GM13977 (cell line): Measurements from ENCODE around the gene ADCY2.

Experiments used
- DNase-seq: peaks from one replicate; pipeline ENCODE4 v3.0.0; 2012; ENCODE audit warnings: low spot score
- CTCF ChIP-seq: IDR thresholded peaks from 2 replicates; pipeline ENCODE4 v1.5.1; 2012; ENCODE audit warnings: mild to moderate bottlenecking, control low read depth; ENCODE audit not compliant: insufficient read depth; ENCODE audit errors: extremely low read depth, missing control alignments
- in situ Hi-C: fragments of 300-500 bp; cut with MboI; formaldehyde crosslinking; loops from one replicate; pipeline ENCODE4 v1.12.0; 2022; ENCODE audit warnings: low sequenced_read_pairs, low pct_unique_long_range_greater_than_20kb, mixed read lengths, inconsistent platforms; ENCODE audit not compliant: unreplicated experiment

The ADCY2 gene

GRCh38 chr5:7684826-7685225 is 288.9 kb downstream of the ADCY2 start:
- DNase-seq, result no peak
- in situ Hi-C loops, result no loop called here
- TF ChIP-seq CTCF, result no peak

- DNase-seq, result no peak
- no peak for TF ChIP-seq CTCF
- in situ Hi-C loops, result no loop called here
Measured at GRCh38 chr5:7686794-7687193, 290.9 kb downstream of the ADCY2 start.

DNA sequence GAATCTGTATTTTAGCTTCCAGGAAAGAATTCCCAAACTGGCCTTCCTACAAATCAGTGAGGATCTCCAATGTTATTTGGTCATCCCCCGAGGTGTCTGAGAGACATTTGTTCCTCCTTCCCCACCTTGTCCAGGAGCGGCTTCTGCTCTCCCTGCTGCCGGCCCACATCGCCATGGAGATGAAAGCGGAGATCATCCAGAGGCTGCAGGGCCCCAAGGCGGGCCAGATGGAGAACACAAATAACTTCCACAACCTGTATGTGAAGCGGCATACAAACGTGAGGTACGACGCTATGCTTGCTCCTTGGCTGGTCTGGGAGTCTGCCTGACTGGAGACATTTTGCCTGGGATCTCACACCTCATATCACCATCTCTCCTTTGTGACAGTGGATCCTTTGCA is 294.6 kb downstream of the ADCY2 start:
- no peak for DNase-seq
- TF ChIP-seq CTCF, result no peak
- in situ Hi-C loops, result no loop called here

GRCh38 chr5:7705261-7705660 is 309.3 kb downstream of the ADCY2 start:
- no peak for DNase-seq
- TF ChIP-seq CTCF, result no peak
- in situ Hi-C loops, result no loop called here

GRCh38 chr5:7705736-7706135 is 309.8 kb downstream of the ADCY2 start:
- no peak for DNase-seq
- in situ Hi-C loops, result no loop called here
- TF ChIP-seq CTCF, result no peak

- TF ChIP-seq CTCF, result no peak
- DNase-seq, result no peak
- in situ Hi-C loops, result no loop called here
Measured at GRCh38 chr5:7706256-7706655, 310.3 kb downstream of the ADCY2 start.

DNA sequence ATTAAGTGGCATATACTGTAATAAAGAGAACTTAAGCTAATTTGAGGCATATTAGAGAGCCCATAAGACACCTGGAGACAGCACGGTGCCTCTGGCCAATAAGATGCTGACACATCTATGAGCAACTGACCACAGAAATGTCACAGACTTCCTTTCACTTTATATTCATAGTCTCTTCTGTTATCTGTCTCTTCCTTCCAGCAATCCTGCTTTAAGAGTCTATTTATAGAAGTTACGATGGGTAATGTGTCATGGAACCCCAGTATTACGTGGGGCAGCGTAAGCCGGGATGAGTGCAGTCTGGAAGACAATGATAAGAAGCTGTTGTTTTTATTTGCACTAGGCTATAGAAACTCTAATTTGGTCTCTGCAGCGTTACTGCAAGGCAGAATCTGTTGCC is 318.2 kb downstream of the ADCY2 start:
- no peak for DNase-seq
- in situ Hi-C loops, result no loop called here
- no peak for TF ChIP-seq CTCF
